GM19023 (cell line): ENCODE data around the gene TFAP2A.

Experiments
- ATAC-seq: cut with Tn5 transposase; IDR thresholded peaks from one replicate; pipeline ENCODE4 v1.9.1; 2021; ENCODE audit warnings: mild to moderate bottlenecking, moderate library complexity; ENCODE audit not compliant: unreplicated experiment

TFAP2A gene

GRCh38 chr6:10414756-10415616 lies at the start of gene TFAP2A:
Gene TFAP2A (minus strand): TSS chr6:10415074. CDS start chr6:10414991, 83 bp downstream.
- no peak for ATAC-seq

- ATAC-seq = no peak
These were observed 48.9 kb upstream of the TFAP2A start for GRCh38 chr6:10463491-10464481.

- ATAC-seq = no peak
These were observed 48.2 kb upstream of the TFAP2A start for GRCh38 chr6:10463040-10463439.

GRCh38 chr6:10461850-10462249 lies 47.0 kb upstream of the TFAP2A start:
- no peak for ATAC-seq

GRCh38 chr6:10460096-10460495 lies 45.2 kb upstream of the TFAP2A start:
- peak; percentile 93 for ATAC-seq

- ATAC-seq = no peak
These were observed 43.4 kb upstream of the TFAP2A start for GRCh38 chr6:10458287-10458686.

GRCh38 chr6:10453596-10453995 lies 38.7 kb upstream of the TFAP2A start:
- no peak for ATAC-seq

- ATAC-seq = no peak
These were observed 37.1 kb upstream of the TFAP2A start for GRCh38 chr6:10451828-10452509.

GRCh38 chr6:10451394-10451793 lies 36.5 kb upstream of the TFAP2A start:
- ATAC-seq = no peak

- ATAC-seq = no peak
These were observed 34.9 kb upstream of the TFAP2A start for GRCh38 chr6:10449751-10450150.

GRCh38 chr6:10448096-10448495 lies 33.2 kb upstream of the TFAP2A start:
- ATAC-seq = no peak

- no peak for ATAC-seq
These were observed 31.7 kb upstream of the TFAP2A start for GRCh38 chr6:10446548-10446947.

GRCh38 chr6:10441655-10442009 lies 26.8 kb upstream of the TFAP2A start:
- ATAC-seq = no peak

- ATAC-seq = no peak
These were observed 26.3 kb upstream of the TFAP2A start for GRCh38 chr6:10441004-10441654.

GRCh38 chr6:10437891-10438290 lies 23.0 kb upstream of the TFAP2A start:
- ATAC-seq = no peak

- ATAC-seq = no peak
These were observed 19.4 kb upstream of the TFAP2A start for GRCh38 chr6:10434235-10434634.

GRCh38 chr6:10433322-10433721 lies 18.4 kb upstream of the TFAP2A start:
- ATAC-seq = no peak

GRCh38 chr6:10431423-10432164 lies 16.7 kb upstream of the TFAP2A start:
- no peak for ATAC-seq

GRCh38 chr6:10429638-10430427 lies 15.0 kb upstream of the TFAP2A start:
- peak; percentile 57 for ATAC-seq
